ENCODE data around the gene IL26.

DNA sequence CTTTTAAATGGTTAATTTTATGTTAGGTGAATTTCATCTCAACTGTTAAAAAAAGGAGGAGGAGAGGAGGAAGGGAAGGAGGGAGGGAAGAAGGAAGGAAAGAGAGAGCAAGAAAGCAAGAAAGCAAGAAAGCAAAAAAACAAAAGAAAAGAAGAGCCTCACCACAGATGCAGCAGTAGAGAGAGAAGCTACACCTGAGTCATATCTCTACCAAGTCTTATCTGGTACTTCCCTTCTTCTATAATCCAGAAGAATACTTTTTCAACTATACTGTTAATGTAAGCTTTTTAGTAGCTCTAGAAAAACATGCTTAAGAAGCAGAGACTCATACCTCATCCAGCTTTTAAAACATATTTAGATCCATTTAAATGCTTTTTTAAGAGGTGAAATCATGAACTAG lies 5.6 kb upstream of the IL26 start:
- TF ChIP-seq FOXA1 (IDR thresholded peaks at IDR 0.05) (no peak), FOXM1 (IDR thresholded peaks at IDR 0.05; ENCODE audit: borderline replicate concordance) (no peak), TARDBP (IDR thresholded peaks at IDR 0.05) (no peak), BHLHE40 (IDR thresholded peaks at IDR 0.05; ENCODE audit: borderline replicate concordance) (no peak), ZNF384 (IDR thresholded peaks at IDR 0.05) (no peak), L3MBTL2 (conservative IDR thresholded peaks at IDR 0.05) (no peak), ARNT (IDR thresholded peaks at IDR 0.05) (no peak)

Data from HEK293T (cell line).